ENCODE data around the gene ACTN2.
A peak's percentile ranks its signal among the peaks of the same experiment; 100 is the strongest.

The ACTN2 gene

DNA sequence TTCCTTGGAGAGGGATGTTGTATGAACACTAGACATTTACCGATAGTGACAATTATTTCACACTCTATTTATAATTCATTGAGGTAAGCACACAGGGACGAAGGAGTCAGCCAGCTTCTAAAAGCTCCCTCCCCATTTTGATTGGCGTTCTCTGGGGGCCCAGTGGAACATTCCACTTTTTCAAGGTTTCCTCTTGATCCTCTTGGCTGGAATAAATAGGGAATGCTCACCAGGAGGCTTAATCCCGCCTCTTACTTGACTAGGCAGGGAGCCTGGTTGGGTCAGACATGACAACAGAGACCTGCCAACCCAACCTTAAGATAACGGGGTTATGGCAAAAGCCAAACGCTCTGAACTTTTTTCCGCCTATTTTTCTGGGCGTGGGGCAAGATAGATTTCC, 974 bp downstream of the ACTN2 start (continued):
- TF ChIP-seq ZBTB17 (tag by site-specific recombination; IDR thresholded peaks at IDR 0.05): peak; percentile 76
- TF ChIP-seq SP3 (tag by site-specific recombination; IDR thresholded peaks at IDR 0.05): 0 out of 2 replicates have a peak, but pooled peaks have one; percentile 4
- TF ChIP-seq ZNF423 (tag by site-specific recombination; IDR thresholded peaks at IDR 0.05): no peak
- TF ChIP-seq ZNF530 (tag by site-specific recombination; IDR thresholded peaks at IDR 0.05; ENCODE audit: low read depth): no peak
- TF ChIP-seq SCRT1 (tag by site-specific recombination; IDR thresholded peaks at IDR 0.05; ENCODE audit: borderline replicate concordance): no peak
- TF ChIP-seq, protein P1, sequence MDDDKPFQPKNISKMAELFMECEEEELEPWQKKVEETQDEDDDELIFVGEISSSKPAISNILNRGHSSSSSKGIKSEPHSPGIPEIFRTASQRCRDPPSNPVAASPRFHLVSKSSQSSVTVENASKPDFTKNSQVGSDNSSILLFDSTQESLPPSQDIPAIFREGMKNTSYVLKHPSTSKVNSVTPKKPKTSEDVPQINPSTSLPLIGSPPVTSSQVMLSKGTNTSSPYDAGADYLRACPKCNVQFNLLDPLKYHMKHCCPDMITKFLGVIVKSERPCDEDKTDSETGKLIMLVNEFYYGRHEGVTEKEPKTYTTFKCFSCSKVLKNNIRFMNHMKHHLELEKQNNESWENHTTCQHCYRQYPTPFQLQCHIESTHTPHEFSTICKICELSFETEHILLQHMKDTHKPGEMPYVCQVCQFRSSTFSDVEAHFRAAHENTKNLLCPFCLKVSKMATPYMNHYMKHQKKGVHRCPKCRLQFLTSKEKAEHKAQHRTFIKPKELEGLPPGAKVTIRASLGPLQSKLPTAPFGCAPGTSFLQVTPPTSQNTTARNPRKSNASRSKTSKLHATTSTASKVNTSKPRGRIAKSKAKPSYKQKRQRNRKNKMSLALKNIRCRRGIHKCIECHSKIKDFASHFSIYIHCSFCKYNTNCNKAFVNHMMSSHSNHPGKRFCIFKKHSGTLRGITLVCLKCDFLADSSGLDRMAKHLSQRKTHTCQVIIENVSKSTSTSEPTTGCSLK (tag by site-specific recombination; IDR thresholded peaks at IDR 0.05): no peak
- no peak for TF ChIP-seq ZNF670 (tag by site-specific recombination; IDR thresholded peaks at IDR 0.05; ENCODE audit: low read depth)
- TF ChIP-seq, protein P2, sequence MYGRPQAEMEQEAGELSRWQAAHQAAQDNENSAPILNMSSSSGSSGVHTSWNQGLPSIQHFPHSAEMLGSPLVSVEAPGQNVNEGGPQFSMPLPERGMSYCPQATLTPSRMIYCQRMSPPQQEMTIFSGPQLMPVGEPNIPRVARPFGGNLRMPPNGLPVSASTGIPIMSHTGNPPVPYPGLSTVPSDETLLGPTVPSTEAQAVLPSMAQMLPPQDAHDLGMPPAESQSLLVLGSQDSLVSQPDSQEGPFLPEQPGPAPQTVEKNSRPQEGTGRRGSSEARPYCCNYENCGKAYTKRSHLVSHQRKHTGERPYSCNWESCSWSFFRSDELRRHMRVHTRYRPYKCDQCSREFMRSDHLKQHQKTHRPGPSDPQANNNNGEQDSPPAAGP (tag by site-specific recombination; IDR thresholded peaks at IDR 0.05): no peak
- TF ChIP-seq, protein P3, sequence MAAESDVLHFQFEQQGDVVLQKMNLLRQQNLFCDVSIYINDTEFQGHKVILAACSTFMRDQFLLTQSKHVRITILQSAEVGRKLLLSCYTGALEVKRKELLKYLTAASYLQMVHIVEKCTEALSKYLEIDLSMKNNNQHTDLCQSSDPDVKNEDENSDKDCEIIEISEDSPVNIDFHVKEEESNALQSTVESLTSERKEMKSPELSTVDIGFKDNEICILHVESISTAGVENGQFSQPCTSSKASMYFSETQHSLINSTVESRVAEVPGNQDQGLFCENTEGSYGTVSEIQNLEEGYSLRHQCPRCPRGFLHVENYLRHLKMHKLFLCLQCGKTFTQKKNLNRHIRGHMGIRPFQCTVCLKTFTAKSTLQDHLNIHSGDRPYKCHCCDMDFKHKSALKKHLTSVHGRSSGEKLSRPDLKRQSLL (tag by site-specific recombination; IDR thresholded peaks at IDR 0.05): no peak
- TF ChIP-seq SP7 (tag by site-specific recombination; IDR thresholded peaks at IDR 0.05): 0 out of 2 replicates have a peak, but pooled peaks have one; percentile 30
- TF ChIP-seq, protein P4, sequence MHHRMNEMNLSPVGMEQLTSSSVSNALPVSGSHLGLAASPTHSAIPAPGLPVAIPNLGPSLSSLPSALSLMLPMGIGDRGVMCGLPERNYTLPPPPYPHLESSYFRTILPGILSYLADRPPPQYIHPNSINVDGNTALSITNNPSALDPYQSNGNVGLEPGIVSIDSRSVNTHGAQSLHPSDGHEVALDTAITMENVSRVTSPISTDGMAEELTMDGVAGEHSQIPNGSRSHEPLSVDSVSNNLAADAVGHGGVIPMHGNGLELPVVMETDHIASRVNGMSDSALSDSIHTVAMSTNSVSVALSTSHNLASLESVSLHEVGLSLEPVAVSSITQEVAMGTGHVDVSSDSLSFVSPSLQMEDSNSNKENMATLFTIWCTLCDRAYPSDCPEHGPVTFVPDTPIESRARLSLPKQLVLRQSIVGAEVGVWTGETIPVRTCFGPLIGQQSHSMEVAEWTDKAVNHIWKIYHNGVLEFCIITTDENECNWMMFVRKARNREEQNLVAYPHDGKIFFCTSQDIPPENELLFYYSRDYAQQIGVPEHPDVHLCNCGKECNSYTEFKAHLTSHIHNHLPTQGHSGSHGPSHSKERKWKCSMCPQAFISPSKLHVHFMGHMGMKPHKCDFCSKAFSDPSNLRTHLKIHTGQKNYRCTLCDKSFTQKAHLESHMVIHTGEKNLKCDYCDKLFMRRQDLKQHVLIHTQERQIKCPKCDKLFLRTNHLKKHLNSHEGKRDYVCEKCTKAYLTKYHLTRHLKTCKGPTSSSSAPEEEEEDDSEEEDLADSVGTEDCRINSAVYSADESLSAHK (tag by site-specific recombination; IDR thresholded peaks at IDR 0.05): no peak
- no peak for TF ChIP-seq ZNF155 (tag by site-specific recombination; IDR thresholded peaks at IDR 0.05)
- TF ChIP-seq, protein P5, sequence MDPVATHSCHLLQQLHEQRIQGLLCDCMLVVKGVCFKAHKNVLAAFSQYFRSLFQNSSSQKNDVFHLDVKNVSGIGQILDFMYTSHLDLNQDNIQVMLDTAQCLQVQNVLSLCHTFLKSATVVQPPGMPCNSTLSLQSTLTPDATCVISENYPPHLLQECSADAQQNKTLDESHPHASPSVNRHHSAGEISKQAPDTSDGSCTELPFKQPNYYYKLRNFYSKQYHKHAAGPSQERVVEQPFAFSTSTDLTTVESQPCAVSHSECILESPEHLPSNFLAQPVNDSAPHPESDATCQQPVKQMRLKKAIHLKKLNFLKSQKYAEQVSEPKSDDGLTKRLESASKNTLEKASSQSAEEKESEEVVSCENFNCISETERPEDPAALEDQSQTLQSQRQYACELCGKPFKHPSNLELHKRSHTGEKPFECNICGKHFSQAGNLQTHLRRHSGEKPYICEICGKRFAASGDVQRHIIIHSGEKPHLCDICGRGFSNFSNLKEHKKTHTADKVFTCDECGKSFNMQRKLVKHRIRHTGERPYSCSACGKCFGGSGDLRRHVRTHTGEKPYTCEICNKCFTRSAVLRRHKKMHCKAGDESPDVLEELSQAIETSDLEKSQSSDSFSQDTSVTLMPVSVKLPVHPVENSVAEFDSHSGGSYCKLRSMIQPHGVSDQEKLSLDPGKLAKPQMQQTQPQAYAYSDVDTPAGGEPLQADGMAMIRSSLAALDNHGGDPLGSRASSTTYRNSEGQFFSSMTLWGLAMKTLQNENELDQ (tag by site-specific recombination; IDR thresholded peaks at IDR 0.05; ENCODE audit: low read depth): no peak
- TF ChIP-seq, protein P6, sequence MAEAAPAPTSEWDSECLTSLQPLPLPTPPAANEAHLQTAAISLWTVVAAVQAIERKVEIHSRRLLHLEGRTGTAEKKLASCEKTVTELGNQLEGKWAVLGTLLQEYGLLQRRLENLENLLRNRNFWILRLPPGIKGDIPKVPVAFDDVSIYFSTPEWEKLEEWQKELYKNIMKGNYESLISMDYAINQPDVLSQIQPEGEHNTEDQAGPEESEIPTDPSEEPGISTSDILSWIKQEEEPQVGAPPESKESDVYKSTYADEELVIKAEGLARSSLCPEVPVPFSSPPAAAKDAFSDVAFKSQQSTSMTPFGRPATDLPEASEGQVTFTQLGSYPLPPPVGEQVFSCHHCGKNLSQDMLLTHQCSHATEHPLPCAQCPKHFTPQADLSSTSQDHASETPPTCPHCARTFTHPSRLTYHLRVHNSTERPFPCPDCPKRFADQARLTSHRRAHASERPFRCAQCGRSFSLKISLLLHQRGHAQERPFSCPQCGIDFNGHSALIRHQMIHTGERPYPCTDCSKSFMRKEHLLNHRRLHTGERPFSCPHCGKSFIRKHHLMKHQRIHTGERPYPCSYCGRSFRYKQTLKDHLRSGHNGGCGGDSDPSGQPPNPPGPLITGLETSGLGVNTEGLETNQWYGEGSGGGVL (tag by site-specific recombination; IDR thresholded peaks at IDR 0.05): no peak
- no peak for TF ChIP-seq ZNF514 (tag by site-specific recombination; IDR thresholded peaks at IDR 0.05)
- TF ChIP-seq ZNF416 (tag by site-specific recombination; IDR thresholded peaks at IDR 0.05): no peak
- TF ChIP-seq ZNF174 (tag by site-specific recombination; IDR thresholded peaks at IDR 0.05): no peak
- TF ChIP-seq, protein P7, sequence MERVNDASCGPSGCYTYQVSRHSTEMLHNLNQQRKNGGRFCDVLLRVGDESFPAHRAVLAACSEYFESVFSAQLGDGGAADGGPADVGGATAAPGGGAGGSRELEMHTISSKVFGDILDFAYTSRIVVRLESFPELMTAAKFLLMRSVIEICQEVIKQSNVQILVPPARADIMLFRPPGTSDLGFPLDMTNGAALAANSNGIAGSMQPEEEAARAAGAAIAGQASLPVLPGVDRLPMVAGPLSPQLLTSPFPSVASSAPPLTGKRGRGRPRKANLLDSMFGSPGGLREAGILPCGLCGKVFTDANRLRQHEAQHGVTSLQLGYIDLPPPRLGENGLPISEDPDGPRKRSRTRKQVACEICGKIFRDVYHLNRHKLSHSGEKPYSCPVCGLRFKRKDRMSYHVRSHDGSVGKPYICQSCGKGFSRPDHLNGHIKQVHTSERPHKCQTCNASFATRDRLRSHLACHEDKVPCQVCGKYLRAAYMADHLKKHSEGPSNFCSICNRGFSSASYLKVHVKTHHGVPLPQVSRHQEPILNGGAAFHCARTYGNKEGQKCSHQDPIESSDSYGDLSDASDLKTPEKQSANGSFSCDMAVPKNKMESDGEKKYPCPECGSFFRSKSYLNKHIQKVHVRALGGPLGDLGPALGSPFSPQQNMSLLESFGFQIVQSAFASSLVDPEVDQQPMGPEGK (tag by site-specific recombination; IDR thresholded peaks at IDR 0.05): 0 out of 2 replicates have a peak, but pooled peaks have one; percentile 28
- TF ChIP-seq, protein P8, sequence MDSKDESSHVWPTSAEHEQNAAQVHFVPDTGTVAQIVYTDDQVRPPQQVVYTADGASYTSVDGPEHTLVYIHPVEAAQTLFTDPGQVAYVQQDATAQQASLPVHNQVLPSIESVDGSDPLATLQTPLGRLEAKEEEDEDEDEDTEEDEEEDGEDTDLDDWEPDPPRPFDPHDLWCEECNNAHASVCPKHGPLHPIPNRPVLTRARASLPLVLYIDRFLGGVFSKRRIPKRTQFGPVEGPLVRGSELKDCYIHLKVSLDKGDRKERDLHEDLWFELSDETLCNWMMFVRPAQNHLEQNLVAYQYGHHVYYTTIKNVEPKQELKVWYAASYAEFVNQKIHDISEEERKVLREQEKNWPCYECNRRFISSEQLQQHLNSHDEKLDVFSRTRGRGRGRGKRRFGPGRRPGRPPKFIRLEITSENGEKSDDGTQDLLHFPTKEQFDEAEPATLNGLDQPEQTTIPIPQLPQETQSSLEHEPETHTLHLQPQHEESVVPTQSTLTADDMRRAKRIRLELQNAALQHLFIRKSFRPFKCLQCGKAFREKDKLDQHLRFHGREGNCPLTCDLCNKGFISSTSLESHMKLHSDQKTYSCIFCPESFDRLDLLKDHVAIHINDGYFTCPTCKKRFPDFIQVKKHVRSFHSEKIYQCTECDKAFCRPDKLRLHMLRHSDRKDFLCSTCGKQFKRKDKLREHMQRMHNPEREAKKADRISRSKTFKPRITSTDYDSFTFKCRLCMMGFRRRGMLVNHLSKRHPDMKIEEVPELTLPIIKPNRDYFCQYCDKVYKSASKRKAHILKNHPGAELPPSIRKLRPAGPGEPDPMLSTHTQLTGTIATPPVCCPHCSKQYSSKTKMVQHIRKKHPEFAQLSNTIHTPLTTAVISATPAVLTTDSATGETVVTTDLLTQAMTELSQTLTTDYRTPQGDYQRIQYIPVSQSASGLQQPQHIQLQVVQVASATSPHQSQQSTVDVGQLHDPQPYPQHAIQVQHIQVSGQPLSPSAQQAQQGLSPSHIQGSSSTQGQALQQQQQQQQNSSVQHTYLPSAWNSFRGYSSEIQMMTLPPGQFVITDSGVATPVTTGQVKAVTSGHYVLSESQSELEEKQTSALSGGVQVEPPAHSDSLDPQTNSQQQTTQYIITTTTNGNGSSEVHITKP (tag by site-specific recombination; IDR thresholded peaks at IDR 0.05): peak; percentile 92
- TF ChIP-seq ZNF366 (tag by site-specific recombination; conservative IDR thresholded peaks at IDR 0.05): no peak
- TF ChIP-seq ZNF629 (tag by site-specific recombination; IDR thresholded peaks at IDR 0.05): 0 out of 2 replicates have a peak, but pooled peaks have one; percentile 22
- no peak for TF ChIP-seq EGR2 (tag by site-specific recombination; IDR thresholded peaks at IDR 0.05; ENCODE audit: low read depth)
